Measurements from ENCODE around the gene KCND3.

KCND3 gene

GRCh38 chr1:111958851-111959250 is 30.6 kb downstream of the KCND3 start:
- Mint-ChIP-seq H3K9me3 (no peaks in the 10 kb centered on the region), H3K4me3 (no peak overlapping the region), H3K27ac (no peak overlapping the region), H3K36me3 (ENCODE audit: low read depth) (no peaks in the 10 kb centered on the region), H3K27me3 (ENCODE audit: low read depth) (peaks cover 3% of the 10 kb centered on the region), H3K4me1 (ENCODE audit: low read depth) (no peaks in the 10 kb centered on the region)

DNA sequence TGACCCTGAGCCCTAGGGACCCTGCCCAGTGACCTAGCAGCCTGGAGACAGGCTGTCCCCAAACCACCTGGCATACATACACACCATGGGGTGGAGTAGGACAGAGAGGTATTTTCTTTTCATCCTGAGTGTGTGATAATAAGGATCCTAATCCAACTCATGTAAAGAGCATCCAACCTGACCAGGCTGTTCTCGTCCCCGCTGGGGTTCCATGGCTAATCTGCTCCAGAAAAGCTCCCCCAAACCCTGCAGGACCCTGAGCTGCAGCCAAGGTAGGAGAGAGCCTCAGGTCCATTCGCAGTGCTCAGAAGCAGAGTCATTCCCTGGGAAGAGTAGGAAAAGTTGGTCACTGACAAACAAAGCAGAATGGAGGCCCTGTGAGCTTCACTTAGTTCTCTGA is 31.4 kb downstream of the KCND3 start:
- no peaks in the 10 kb centered on the region for H3K36me3 Mint-ChIP-seq (ENCODE audit: low read depth)
- H3K27ac Mint-ChIP-seq = no peak overlapping the region
- no peak overlapping the region for H3K4me3 Mint-ChIP-seq
- no peaks in the 10 kb centered on the region for H3K9me3 Mint-ChIP-seq
- H3K27me3 Mint-ChIP-seq (ENCODE audit: low read depth) = peaks cover 3% of the 10 kb centered on the region
- no peaks in the 10 kb centered on the region for H3K4me1 Mint-ChIP-seq (ENCODE audit: low read depth)

DNA sequence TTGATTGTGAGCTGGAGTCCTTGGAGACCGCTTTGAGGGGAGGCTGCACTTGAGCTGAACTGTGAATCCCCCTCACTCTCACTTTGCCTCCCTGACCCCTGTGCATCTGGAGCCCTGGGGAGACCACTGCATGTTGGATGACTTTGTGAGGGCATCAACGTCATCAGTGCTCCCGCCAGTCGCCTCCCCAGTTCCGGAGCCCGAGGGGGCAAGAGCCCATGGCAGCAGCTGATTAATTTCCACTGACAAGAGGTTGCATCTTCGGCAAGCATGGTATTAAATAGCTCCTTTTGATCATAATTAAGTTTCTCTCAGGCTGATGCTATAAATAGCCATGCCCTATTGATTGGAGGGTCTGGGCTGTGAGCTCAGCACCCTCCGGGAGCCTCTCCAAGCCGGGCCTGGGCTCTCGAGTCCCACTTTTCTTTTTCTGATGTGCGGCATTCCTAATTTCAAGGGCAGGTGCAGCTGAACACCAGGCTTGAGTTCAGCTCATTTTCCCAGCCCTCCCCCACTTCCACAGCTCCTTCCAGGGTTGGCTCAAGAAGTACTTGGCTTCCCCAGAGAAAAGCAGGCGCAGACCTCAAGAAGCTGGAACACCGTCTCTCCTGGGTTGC is 33.2 kb downstream of the KCND3 start:
- H3K36me3 Mint-ChIP-seq (ENCODE audit: low read depth) = no peaks in the 10 kb centered on the region
- H3K4me1 Mint-ChIP-seq (ENCODE audit: low read depth) = no peaks in the 10 kb centered on the region
- no peaks in the 10 kb centered on the region for H3K27me3 Mint-ChIP-seq (ENCODE audit: low read depth)
- no peak overlapping the region for H3K27ac Mint-ChIP-seq
- H3K9me3 Mint-ChIP-seq = no peaks in the 10 kb centered on the region
- H3K4me3 Mint-ChIP-seq = no peak overlapping the region

DNA sequence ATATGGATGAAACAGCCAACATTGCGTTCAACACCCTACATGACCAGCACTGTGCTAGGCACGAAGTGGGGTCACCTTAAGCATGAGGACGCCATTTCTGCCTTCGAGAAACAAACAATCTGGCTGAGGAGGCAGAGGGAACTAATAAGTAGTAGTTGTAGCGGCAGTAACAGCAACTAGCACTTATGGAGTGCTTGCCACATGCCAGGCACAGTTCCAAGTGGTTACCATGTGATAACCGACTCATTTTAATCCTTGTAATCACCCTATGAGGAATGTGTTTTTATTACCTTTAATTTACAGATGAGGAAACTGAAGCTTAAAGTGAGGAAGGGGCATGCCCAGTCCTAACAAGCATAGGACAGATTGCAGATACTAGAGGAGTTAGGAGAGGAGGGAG is 33.7 kb downstream of the KCND3 start:
- Mint-ChIP-seq H3K4me3 (no peak overlapping the region), H3K4me1 (ENCODE audit: low read depth) (no peaks in the 10 kb centered on the region), H3K27me3 (ENCODE audit: low read depth) (no peaks in the 10 kb centered on the region), H3K9me3 (no peaks in the 10 kb centered on the region), H3K27ac (no peak overlapping the region), H3K36me3 (ENCODE audit: low read depth) (no peaks in the 10 kb centered on the region)

DNA sequence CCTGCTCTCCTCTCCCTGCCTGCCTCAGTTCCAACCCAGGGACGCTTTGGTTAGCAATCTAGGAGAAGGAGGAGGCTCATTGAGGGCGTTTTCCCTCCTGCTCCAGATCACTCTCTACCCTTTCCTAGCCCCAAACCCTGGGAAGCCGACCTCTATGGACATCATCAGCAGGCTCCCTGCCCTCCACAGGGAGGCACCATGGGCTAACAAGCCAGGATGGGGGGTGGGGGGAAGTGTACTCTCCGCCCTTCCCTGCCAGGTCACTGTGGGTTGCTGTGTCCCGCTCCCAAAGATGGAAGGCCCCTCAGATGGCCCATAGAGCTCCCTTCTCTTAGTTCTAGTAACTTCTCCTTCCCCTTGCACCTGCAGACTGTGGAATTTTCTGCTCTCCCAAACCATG is 35.7 kb downstream of the KCND3 start:
- peaks cover 6% of the 10 kb centered on the region for H3K27me3 Mint-ChIP-seq (ENCODE audit: low read depth)
- no peaks in the 10 kb centered on the region for H3K36me3 Mint-ChIP-seq (ENCODE audit: low read depth)
- H3K27ac Mint-ChIP-seq = no peak overlapping the region
- no peak overlapping the region for H3K4me3 Mint-ChIP-seq
- no peaks in the 10 kb centered on the region for H3K4me1 Mint-ChIP-seq (ENCODE audit: low read depth)
- H3K9me3 Mint-ChIP-seq = no peaks in the 10 kb centered on the region

DNA sequence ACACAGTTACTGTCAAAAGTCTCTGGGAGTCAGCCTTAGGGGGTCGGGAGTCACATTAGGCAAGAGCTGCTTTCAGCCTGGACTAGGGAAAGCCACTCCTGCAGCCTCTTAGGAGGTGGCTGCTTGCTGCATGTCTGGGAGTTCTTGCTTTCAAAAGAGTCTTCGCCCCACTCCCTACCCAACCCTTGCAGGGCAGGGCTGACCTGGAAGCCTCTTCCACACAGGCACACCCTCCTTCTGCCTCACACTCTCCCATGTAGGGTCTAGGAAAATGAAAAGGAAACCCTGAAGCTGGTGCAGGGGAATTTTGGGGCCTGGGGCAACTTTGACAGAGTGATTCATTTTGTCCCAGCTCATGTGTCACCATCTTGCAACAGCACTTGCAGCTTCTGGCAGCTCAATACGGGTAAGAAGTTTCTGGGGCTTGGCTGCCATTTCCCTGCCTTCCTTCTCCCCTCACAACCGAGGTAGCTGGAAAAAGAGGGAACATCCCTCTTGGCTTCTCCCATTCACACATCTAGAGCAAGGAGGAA is 37.3 kb downstream of the KCND3 start:
- H3K4me1 Mint-ChIP-seq (ENCODE audit: low read depth) = no peaks in the 10 kb centered on the region
- no peaks in the 10 kb centered on the region for H3K36me3 Mint-ChIP-seq (ENCODE audit: low read depth)
- H3K9me3 Mint-ChIP-seq = no peaks in the 10 kb centered on the region
- H3K4me3 Mint-ChIP-seq = no peak overlapping the region
- no peak overlapping the region for H3K27ac Mint-ChIP-seq
- H3K27me3 Mint-ChIP-seq (ENCODE audit: low read depth) = peaks cover 10% of the 10 kb centered on the region

DNA sequence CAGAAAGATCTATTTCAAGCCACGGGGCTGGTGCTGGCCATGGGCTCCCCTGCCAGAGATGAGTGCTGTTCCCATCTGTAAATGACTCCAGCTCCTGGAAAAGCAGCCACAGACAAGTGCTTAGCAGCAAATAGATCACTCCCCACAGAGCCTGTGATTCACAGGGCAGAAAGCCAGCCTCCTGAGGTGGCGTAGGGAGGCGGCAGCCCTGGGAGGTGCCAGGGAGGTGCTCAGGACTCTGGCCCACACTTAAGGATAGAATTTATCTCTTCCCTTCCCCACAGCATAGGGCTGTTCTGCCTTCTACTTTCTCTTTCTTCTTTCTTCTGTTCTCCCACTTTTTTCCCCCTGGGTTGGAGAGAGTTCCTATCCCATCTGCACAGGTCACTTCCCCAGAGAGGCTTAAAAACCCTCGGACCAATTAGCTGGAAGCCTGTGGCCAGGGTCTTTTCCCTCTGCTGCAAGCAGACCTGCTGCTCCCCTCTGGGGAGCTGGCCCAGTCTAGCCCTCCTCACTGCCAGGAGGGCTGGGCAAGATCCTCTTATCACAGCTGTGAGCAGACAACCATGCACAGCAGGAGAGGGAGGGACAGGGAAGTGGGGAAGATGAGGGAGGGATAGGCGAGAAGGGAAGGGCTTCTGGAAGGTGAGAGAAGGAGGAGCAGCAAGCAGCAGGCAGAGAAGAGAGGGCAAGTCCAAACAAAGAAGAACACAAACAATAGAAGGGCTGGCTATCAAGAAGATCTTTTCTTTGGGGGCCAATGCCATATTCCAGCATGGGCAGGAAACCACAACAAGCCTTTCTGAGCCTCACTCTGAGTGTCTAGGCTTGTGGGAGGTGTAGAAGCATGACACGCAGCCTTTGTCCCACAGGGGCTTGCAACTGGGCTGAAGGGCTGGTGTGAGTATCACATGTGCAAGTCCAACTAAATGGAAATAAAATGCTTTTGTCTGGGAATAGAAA is 41.0 kb downstream of the KCND3 start:
- no peaks in the 10 kb centered on the region for H3K9me3 Mint-ChIP-seq
- no peaks in the 10 kb centered on the region for H3K36me3 Mint-ChIP-seq (ENCODE audit: low read depth)
- H3K4me3 Mint-ChIP-seq = no peak overlapping the region
- peaks cover 10% of the 10 kb centered on the region for H3K27me3 Mint-ChIP-seq (ENCODE audit: low read depth)
- no peaks in the 10 kb centered on the region for H3K4me1 Mint-ChIP-seq (ENCODE audit: low read depth)
- no peak overlapping the region for H3K27ac Mint-ChIP-seq

- Mint-ChIP-seq H3K9me3 (no peaks in the 10 kb centered on the region), H3K36me3 (ENCODE audit: low read depth) (no peaks in the 10 kb centered on the region), H3K27me3 (ENCODE audit: low read depth) (peaks cover 4% of the 10 kb centered on the region), H3K4me3 (no peak overlapping the region), H3K27ac (no peak overlapping the region), H3K4me1 (ENCODE audit: low read depth) (no peaks in the 10 kb centered on the region)
Observed at GRCh38 chr1:111943846-111944749, 45.4 kb downstream of the KCND3 start.

- no peak overlapping the region for H3K27ac Mint-ChIP-seq
- H3K36me3 Mint-ChIP-seq (ENCODE audit: low read depth) = no peaks in the 10 kb centered on the region
- H3K4me1 Mint-ChIP-seq (ENCODE audit: low read depth) = peaks cover 2% of the 10 kb centered on the region
- H3K27me3 Mint-ChIP-seq (ENCODE audit: low read depth) = no peaks in the 10 kb centered on the region
- H3K9me3 Mint-ChIP-seq = no peaks in the 10 kb centered on the region
- no peak overlapping the region for H3K4me3 Mint-ChIP-seq
Observed at GRCh38 chr1:111943066-111943465, 46.4 kb downstream of the KCND3 start.

DNA sequence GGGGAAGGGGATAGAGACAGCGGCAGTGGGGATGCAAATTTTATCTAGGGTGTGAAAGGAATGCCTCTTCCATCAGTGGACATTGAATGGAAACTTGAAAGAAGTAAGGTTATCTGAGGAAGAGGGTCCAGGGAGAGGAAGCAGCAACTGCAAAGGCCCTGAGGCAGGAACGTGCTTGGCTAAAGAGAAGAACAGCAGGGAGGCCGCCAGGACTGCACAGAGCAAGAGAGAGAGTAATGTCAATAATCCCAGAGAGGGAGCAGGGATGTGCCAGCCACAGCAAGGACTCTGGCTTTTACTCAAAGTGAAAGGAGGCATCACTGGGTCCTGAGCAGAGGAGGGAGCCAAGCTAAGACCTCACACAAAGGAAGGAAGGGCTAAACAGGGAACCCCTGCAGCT is 50.9 kb downstream of the KCND3 start:
- no peak overlapping the region for H3K27ac Mint-ChIP-seq
- H3K27me3 Mint-ChIP-seq (ENCODE audit: low read depth) = no peaks in the 10 kb centered on the region
- H3K9me3 Mint-ChIP-seq = no peaks in the 10 kb centered on the region
- H3K4me1 Mint-ChIP-seq (ENCODE audit: low read depth) = peaks cover 2% of the 10 kb centered on the region
- H3K36me3 Mint-ChIP-seq (ENCODE audit: low read depth) = no peaks in the 10 kb centered on the region
- no peak overlapping the region for H3K4me3 Mint-ChIP-seq

DNA sequence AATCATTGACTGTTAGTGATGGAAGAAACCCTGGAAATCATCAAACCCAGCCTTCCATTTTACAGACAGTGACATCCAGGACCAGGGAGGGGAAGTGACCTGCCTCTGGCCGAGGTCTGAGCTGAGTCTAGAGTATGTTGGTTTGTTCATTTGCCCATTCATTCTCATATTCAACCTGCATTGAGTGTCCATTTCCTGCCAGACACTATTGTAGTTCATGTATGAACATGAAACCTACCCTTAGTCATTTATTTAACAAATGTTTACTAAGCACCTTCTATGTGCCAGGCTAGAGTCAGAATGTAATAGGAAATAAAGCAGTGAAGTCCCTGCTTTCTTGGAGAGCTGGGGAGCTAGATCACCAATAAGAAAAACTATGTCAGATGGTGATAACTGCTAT is 51.3 kb downstream of the KCND3 start:
- Mint-ChIP-seq H3K36me3 (ENCODE audit: low read depth) (no peaks in the 10 kb centered on the region), H3K9me3 (no peaks in the 10 kb centered on the region), H3K4me1 (ENCODE audit: low read depth) (peaks cover 2% of the 10 kb centered on the region), H3K27me3 (ENCODE audit: low read depth) (no peaks in the 10 kb centered on the region), H3K27ac (no peak overlapping the region), H3K4me3 (no peak overlapping the region)

- Mint-ChIP-seq H3K4me3 (no peak overlapping the region), H3K36me3 (ENCODE audit: low read depth) (no peaks in the 10 kb centered on the region), H3K27ac (no peak overlapping the region), H3K27me3 (ENCODE audit: low read depth) (no peaks in the 10 kb centered on the region), H3K4me1 (ENCODE audit: low read depth) (peaks cover 2% of the 10 kb centered on the region), H3K9me3 (no peaks in the 10 kb centered on the region)
Observed at GRCh38 chr1:111937147-111937725, 52.2 kb downstream of the KCND3 start.

DNA sequence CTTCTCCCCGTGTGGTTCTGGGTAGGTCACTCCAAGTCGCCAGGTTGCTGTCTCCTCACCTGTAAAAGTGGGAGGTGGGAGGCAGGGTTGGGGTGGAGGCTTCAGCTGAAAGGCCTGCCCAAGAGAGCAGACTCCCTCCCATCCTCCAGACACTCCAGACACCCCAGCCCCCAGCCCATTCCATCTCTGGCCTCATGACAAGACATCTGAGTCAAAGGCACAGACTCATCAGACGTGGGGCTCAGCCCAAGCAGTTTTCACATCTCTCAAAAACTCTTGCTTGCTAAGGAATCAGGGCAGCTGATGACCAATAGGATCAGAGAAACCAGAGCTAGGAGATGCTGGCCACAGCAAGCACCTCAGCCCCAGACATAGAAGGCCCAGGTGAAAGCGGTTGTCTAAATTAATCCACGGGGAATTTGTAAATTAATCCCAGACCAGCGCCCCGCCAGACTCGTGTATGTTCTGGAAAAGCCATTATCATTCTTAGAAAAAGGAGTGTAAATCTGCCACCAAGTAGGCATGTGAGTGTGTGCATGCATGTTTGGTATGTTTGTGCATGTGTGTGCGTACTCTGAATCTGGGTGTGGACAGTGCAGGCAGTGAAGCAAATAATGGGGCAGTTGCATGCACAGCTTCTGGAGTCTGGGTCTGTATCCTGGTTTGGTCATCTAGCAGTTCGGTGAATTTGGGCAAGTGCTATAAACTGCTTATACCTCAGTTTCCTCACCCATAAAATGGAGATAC is 55.2 kb downstream of the KCND3 start:
- no peak overlapping the region for H3K4me3 Mint-ChIP-seq
- H3K4me1 Mint-ChIP-seq (ENCODE audit: low read depth) = peaks cover 2% of the 10 kb centered on the region
- no peaks in the 10 kb centered on the region for H3K9me3 Mint-ChIP-seq
- H3K36me3 Mint-ChIP-seq (ENCODE audit: low read depth) = no peaks in the 10 kb centered on the region
- H3K27me3 Mint-ChIP-seq (ENCODE audit: low read depth) = no peaks in the 10 kb centered on the region
- H3K27ac Mint-ChIP-seq = no peak overlapping the region
